ENCODE results near the gene CPPED1. TPM values are rescaled to one million over a fixed set of nuclear protein-coding genes. Genes with fewer than 3 reads are reported as not detected.
"Not testable (repeated sequence)": the region's sequence is repeated elsewhere in the genome, so short reads cannot be mapped to it uniquely, and the experiment has no call there.

CPPED1 gene
- total RNA-seq, 2 donors from 2014 or later, result 12.0 to 12.4 TPM

DNA sequence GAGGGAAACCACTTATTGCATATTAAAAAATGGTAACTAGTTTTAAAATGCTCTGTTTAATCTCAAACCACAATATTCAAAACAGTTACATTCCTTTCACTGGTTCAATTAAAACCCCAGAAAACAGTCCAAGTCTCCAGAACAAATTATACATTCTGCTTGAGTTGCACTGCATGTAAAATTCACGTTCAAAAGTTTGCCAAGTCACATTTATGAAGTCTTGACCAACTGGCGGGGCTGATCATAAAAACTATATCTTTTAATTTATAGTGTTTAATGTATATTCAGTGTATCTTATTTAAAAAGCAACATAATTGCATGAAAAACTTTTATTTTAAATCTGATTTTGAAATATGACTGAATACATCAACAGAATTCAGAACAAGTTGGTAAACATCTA lies 25.0 kb downstream of the CPPED1 start:
- intact Hi-C loops (cut with DNase I), result no loop called here
- ATAC-seq, result no peak
- no peak for DNase-seq

DNA sequence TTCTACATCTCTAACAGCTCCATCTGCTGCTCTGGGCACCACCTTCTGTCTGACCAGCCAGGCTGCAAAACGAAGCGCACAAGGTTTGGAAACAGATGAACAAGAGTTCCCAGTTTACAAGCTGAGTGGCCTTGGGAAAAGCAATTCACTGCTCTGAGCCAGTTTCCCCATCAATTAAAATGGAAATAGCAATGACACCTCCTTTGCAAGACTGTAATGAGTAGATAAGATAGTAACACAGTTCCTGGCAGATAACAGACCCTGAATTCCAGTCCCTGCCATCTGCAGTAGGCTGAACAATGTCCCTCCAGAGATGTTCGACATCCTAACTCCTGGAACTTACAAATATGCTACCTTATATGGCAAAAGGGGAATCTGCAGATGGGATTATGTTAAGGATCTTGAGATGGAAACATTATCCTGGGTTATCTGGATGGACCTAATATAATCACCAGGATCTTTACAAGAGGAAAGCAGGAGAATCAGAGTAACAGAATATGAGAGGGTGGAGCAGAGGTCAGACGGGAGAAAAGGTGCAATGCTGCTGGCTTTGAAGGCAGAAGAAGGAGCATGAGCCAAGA lies 27.9 kb downstream of the CPPED1 start:
- intact Hi-C loops (cut with DNase I), result no loop called here
- DNase-seq (no peak), ATAC-seq (no peak)

DNA sequence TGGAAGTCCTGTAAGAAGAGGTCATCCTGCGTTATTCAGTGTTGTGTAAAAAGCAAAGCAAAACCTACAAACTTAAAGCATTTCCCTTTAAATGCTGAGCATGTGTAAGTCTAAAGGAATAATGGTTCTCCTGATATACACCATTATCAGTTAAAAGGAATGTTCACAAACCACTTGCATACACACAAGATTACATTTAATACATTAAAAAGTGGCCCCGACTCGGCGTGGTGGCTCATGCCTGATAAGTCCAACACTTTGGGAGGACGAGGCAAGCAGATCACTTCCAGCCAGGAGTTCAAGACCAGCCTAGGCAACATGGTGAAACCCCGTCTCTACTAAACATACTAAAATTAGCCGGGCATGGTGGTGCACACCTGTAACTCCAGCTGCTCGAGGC lies 30.5 kb downstream of the CPPED1 start:
- intact Hi-C loops (cut with DNase I), result no loop called here
- ATAC-seq (no peak), DNase-seq (no peak)

DNA sequence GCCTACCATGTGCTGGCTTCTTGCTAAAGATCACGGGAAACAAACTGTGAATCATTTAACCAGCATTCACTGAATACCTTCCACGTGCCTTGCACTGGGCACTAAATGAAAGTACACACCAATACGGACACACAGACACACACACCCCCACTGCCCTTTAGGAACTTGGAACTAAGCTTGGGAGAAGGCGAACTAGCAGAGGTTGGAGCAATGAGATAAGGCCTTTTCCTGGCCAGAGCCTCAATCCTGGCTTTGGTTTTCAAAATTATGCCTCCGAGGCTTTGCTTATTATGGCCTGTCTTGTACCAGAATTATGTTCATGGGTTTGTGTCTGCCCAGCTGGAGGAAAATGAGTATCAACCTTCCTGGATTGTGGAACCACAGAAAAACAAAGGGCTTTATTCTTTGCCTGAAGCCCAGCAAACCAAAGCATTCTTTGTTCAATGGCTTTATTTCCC lies 32.3 kb downstream of the CPPED1 start:
- intact Hi-C loops (cut with DNase I), result no loop called here
- DNase-seq (no peak), ATAC-seq (peak; percentile 50 to 61)

DNA sequence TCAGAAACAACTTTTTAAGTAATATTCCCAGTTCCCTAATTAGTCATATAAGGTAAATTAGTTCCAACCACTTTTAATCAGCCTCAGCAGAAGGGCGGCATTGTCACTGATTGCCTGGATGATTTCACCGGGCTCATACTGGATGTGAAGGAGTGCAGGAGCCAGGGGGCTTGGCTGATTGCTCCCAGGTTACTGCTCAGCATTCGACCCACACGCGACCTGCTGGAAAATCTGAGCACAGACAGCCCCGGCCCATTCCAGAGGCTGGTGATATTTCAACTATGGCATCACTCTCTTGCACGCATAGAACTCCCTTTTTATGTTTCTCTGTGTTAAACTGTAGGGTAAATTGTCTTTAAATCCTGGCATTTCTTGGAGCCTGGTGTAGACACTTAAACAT lies 34.2 kb downstream of the CPPED1 start:
- intact Hi-C loops (cut with DNase I), result no loop called here
- no peak for ATAC-seq
- no peak for DNase-seq

DNA sequence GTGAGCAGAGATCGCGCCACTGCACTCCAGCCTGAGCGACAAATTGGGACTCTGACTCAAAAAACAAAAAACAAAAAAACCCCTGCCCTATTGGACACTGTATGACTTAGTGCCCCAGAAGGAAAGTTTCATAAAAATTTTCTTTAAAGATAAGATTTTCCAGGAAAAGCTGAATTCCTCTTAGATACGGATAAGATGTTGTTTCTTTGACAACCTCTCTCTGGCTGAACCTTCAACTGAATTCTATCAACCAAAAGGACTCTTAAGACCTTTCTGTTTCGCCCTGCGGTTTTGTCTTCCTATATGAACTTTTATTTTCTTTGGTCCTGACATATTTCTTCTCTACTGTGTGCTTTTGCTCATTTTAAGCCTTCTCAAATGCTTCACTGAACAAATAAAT lies 35.8 kb downstream of the CPPED1 start:
- ATAC-seq, result no peak
- intact Hi-C loops (cut with DNase I), result no loop called here
- DNase-seq, result no peak

DNA sequence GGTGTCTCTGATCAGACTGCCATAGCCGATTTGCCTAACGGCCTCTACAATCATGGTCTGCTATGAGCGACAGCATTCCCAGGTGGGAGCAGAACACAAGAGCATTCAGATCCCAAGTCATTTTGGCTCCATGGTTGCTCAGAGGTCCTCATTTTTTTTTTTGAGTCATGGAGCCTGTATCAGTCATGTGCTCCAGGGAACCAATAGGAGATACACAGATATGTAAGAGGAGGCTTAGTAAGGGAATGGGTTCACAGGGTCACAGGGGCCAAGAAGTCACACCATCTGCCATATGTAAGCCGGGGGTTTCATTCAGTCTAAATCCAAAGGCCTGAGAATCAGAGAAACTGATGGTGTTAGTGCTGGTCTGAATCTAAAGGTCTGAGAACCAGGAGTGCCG lies 36.8 kb downstream of the CPPED1 start:
- intact Hi-C loops (cut with DNase I), result no loop called here
- no peak for ATAC-seq
- DNase-seq, result no peak

DNA sequence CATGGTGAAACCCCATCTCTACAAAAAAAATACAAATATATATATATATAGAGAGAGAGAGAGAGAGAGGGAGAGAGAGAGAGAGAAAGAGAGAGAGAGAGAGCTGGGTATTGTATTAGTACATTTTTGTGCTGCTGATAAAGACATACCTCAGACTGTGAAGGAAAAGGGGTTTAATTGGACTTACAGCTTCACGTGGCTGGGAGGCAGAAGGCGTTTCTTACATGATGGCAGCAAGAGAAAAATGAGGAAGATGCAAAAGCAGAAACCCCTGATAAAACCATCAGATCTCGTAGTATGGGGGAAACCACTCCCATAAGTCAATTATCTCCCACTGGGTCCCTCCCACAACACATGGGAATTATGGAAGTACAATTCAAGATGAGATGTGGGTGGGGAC lies 37.5 kb downstream of the CPPED1 start:
- intact Hi-C loops (cut with DNase I); ATAC-seq; DNase-seq: not testable (repeated sequence)

DNA sequence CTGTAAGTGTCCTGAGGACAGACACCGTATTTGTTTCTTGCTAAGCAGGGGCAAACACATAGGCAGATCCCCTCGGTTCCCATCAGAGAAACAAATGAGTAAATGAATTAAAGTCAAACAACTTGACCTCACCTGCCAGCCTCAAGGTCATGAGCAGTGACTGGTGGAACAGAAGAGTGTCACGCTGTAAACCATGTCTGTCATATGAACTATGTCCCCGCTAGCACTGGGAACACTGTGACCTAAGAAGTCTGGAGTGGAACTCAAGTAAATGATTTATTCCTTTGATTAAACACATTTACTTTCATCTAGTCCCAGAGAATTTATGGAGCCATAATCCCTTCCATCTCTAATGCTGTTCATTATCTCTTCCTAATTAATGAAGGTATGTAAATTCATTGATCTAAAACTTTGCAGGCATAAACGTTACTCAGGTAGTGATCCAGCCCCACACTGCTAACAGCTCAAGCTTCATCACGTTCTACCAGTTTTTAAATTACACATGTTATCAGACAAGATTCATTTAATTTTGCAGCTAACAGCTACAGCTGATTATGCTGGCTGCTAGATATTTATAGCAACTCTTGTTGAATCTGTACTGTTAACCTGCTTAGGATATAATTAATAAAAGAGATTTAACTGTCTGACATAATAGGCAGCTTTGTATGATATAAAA lies 38.7 kb downstream of the CPPED1 start:
- DNase-seq (no peak), ATAC-seq (no peak)
- intact Hi-C loops (cut with DNase I), result no loop called here

DNA sequence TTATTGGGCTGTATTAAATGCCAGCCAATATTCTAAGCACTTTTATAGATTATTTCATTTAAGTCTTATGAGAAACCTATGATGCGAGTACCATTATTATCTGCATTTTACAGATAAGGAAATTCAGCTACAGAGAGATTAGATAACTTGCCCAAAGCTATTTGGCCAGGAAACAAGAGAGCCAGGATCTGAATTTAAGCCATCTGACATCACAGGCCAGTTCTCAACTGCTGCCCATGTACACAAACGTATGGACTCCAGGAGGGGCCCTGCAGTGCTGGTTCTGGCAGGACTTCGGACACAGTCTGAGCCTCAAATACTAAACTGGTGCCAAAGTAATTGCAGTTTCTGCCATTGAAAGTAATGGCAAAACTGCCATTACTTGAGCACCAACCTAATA lies 40.2 kb downstream of the CPPED1 start:
- no peak for ATAC-seq
- intact Hi-C loops (cut with DNase I), result no loop called here
- DNase-seq, result no peak

DNA sequence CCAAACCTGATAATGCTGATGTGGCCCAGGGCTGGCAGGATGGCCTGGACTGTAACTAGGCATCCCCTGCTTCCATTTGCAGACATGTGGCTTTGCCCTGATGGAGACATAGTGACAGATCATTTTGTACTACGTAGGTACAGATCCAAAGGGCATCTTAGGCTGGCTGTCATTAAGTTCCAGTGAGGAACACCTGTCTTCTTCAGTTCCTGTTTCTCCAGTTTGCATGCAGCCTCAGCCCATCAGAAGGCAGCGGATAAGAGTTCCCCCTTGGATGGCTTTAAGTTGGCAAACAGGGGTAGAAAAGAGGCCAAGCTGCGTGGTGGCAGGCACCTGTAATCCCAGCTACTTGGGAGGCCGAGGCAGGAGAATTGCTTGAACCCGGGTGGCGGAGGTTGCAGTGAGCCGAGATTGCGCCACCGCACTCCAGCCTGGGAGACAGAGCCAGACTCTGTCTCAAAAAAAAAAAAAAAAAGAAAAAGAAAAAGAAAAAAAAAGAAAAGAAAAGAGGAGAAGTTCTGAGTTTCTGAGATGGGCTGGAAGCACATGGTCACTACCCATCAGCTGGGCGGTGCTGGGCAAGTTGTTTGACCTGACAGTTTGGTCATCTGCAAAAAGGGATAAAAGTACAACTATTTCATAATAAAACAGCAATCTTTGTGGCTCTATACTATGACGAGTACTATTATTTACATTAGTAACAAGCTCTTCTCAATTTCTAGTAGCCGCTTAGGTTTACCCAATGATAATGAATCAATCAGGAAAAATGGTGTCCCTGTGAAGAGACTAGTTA lies 42.7 kb downstream of the CPPED1 start:
- ATAC-seq, result no peak
- intact Hi-C loops (cut with DNase I), result no loop called here
- no peak for DNase-seq

DNA sequence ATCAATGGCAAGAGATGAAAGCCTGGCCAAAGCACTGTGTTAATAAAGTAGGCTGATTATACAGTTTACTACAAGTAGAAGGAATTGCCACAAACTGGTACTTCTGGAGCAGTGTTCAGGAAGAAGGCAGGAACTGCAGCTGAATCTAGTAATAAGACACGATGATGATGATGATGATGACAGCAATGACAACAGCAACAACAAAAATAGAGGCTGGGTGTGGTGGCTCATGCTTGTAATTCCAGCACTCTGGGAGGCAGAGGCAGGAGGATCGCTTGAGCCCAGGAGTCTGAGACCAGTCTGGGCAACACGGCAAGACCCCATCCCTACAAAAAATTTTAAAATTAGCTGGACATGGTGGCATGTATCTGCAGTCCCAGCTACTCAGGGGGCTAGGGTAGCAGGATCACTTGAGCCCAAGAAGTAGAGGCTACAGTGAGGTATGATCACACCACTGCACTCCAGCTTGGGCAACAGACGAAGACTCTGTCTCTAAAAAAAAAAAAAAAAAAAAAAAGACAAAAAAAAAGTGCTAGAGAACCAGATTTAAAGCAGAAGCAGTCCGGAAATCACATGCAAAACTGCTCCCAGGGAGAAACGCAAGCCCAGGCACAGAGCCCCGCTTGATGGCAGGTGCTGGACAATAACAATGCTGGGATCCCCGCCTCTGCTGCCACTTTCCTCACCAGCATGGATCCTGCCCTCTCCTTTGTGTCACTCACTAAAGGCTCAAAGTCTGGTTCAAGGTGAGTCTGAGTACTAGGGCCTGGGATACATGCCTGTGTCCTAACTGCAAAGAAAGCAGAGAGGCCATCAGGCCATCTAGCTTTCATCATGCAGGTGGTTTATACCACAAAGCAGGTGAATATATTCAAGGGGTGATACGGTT lies 44.8 kb downstream of the CPPED1 start:
- ATAC-seq, result no peak
- intact Hi-C loops (cut with DNase I), result no loop called here
- DNase-seq, result no peak

DNA sequence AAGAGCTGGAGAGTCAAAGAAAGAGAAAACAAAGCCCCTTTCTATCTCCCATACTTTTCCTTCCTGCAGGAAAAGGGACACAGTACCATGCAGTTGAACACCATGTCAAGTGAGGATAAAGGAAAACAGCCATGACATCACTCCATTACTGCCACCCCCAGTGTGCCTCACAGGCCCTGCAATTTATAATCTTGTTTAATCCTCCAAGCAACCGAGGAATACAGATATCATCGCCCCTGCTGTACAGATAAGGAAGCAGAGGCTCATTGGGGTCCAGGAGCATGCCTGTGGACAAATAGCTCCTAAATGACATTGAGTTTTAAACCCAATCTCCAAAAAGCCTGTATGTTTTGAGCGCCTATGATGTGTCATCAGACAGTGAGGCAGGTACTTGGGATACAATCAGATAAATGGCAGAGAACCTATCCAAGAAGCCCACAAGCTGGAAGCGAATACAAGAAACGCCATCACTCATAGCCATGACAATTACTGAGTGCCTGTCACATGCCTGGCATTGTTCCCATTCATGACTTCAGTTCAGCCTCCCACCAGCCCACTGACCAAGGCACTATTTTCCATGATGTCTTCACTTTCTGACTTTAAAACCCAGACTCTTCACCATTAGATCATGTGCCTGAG lies 45.5 kb downstream of the CPPED1 start:
- intact Hi-C loops (cut with DNase I), result no loop called here

DNA sequence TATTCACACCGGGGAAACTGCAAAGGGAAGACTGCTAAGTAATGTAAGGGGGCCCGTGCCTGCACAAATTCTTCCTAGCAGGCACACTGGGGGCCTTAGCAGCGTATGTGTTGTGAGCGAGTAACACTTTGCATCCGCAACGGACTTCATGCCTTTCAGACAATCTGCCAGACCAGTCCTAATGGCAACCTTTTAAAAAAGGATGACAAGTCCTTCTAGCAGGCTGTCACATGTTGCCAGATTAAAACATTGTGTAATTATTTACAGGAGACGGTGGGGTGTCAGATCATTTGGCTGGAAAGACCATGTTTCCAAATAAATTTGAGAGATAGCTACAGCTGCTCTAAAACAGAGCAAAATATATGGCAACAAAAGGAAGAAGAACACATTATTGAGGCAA lies 46.1 kb downstream of the CPPED1 start:
- intact Hi-C loops (cut with DNase I), result no loop called here
- ATAC-seq (no peak), DNase-seq (no peak)

More for the DNA sequence above, 45.5 kb downstream of the CPPED1 start:
- DNase-seq, result no peak
- peak in 1 of 2 donors; percentile 52 for ATAC-seq

DNA sequence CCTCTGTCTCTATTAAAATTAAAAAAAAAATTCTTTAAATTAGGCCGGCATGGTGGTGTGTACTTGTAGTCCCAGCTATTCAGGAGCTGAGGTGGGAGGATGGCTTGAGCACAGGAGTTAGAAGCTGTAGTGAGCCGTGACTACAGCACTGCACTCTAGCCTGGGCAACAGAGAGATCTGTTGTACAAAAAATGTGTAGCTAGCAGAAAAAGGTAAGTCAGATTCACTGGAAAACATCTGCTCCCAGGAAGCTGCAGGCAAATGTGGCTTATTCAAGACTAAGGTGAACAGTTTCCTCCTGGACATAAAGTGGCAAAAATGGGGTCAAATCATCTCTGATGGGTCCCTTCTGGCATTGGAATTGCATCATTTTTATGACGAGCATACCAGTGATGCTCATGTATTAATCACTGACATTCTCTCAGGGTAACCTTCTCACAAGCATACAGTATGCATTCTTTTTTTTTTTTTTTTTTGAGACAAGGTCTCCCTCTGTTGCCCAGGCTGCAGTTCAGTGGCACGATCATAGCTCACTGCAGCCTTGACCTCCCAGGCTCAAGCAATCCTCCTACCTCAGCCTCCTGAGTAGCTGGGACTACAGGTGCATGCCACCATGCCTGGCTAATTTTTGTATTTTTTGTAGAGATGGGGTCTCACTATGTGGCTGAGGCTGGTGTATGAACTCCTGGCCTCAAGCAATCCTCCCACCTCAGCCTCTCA lies 48.7 kb downstream of the CPPED1 start:
- ATAC-seq, result no peak
- intact Hi-C loops (cut with DNase I), result no loop called here
- DNase-seq, result no peak

DNA sequence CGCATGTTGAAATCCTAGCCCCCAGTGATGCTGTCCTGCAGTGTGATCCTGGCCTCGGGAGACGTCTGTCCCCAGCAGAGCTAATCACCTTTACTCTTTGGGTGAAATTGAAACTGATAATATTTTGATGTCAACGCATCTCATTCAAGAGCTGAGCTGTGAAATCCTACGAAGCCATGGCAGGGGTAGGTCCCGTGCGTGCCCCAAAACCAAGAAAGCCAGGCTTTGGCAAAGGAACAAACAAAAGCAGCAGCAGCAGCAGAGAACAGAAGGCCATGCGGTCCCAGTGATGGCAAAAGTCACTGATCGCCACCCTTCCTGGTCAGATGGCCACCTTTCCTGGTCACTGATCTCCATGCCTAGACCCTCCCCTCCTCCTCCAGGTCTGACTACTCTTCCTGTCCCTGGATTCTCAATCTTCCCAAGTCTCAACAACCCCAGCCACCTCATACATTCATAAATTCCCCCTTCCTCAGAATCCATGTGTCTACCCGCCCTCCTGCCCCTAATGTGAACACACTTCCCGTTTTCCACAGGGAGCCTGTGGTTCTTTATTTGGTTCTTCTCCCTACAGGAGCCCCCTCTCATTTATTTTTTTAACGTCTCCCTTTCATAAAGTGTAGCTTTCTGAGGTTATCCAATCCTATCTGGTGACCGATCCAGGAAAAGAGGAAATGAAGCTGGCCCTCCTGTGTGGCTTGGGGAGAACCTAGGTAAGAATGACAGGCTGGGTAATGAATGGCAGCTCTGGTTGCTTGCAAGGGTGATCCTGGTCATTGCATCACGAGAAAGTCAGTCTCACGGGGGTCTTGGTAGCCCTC lies 50.3 kb downstream of the CPPED1 start:
- ATAC-seq, result no peak
- intact Hi-C loops (cut with DNase I), result no loop called here
- no peak for DNase-seq

DNA sequence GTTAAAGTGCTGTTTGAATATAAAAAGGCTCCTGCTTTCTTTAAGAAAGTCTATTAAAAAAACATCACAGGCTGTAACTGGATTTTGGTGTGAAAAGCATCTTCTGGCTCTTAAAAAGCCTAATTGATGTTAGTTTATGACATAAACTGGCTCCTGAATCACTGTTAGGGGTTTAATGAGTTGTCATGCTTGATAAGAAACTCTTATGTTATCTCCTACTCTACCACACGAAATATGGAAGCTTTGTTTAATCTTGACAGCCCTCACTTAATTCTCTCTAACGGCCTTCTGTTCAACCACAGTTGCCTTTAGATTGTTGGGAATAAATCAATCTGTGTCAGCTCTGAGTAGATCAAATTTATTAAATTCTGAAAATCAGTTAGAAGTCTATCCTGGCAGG lies 51.5 kb downstream of the CPPED1 start:
- DNase-seq, result no peak
- intact Hi-C loops (cut with DNase I), result no loop called here
- no peak for ATAC-seq

DNA sequence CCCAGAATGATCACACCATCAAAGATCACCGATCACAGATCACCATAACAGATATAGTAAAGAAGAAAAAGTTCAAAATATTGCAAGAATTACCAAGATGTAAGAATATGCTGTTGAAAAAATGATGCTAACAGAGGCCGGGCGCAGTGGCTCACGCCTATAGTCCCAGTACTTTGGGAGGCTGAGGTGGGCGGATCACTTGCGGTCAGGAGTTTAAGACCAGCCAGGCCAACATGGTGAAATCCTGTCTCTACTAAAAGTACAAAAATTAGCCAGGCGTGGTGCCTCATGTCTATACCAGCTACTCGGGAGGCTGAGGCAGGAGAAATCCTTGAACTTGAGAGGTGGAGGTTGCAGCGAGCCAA lies 53.2 kb downstream of the CPPED1 start:
- ATAC-seq (no peak), DNase-seq (no peak)
- intact Hi-C loops (cut with DNase I), result no loop called here

Measured in left cardiac atrium (tissue), 4 donors.